Mesenchymal stem cell (in vitro differentiated cells and primary cell): ENCODE results near the gene LRRC28.

Source experiments
- DNase-seq: peaks from one replicate; pipeline ENCODE4 v3.0.0-alpha.2; 2013
- H2AFZ ChIP-seq: one replicate; pipeline ENCODE4 v1.6.1; 2013; ENCODE audit warnings: low read depth, mild to moderate bottlenecking, control low read depth, inconsistent platforms, low read length, moderate library complexity
- H2AK5ac ChIP-seq: 2 replicates; pipeline ENCODE4 v1.6.1; 2013; ENCODE audit warnings: low read length, moderate library complexity, mild to moderate bottlenecking, inconsistent platforms; ENCODE audit not compliant: severe bottlenecking
- H2BK120ac ChIP-seq: one replicate; pipeline ENCODE4 v1.6.1; 2013; ENCODE audit warnings: low read depth, mild to moderate bottlenecking, inconsistent platforms, low read length, moderate library complexity
- H2BK12ac ChIP-seq, 2 experiments: one replicate each; pipeline ENCODE4 v1.6.1; 2013; ENCODE audit warnings: inconsistent platforms in 2 of 2, low read length in 2 of 2, mild to moderate bottlenecking in 2 of 2, moderate library complexity in 2 of 2, control low read depth in 1 of 2
- H2BK15ac ChIP-seq: one replicate; pipeline ENCODE4 v1.6.1; 2013; ENCODE audit warnings: mild to moderate bottlenecking, low read depth, inconsistent platforms; ENCODE audit not compliant: poor library complexity, severe bottlenecking
- H2BK5ac ChIP-seq: 2 replicates; pipeline ENCODE4 v1.6.1; 2013; ENCODE audit warnings: low read depth, mild to moderate bottlenecking, low read length, control low read depth, inconsistent platforms; ENCODE audit not compliant: poor library complexity, severe bottlenecking
- H3K14ac ChIP-seq, 2 experiments: one replicate each; pipeline ENCODE4 v1.6.1; 2013; ENCODE audit warnings: inconsistent platforms in 2 of 2, low read length in 2 of 2, control low read depth in 1 of 2, mild to moderate bottlenecking in 1 of 2, moderate library complexity in 1 of 2
- H3K18ac ChIP-seq, 2 experiments: one replicate each; pipeline ENCODE4 v1.6.1; 2013; ENCODE audit warnings: inconsistent platforms in 2 of 2, low read length in 2 of 2, control low read depth in 1 of 2, low read depth in 1 of 2, mild to moderate bottlenecking in 1 of 2
- H3K23ac ChIP-seq, 2 experiments: one replicate each; pipeline ENCODE4 v1.6.1; 2013; ENCODE audit warnings: inconsistent platforms in 2 of 2, low read length in 2 of 2, mild to moderate bottlenecking in 2 of 2, moderate library complexity in 2 of 2, control low read depth in 1 of 2
- H3K27ac ChIP-seq: 2 replicates; pipeline ENCODE4 v1.5.1; 2013; ENCODE audit warnings: mild to moderate bottlenecking, moderate library complexity, low read length, control low read depth, inconsistent platforms; ENCODE audit not compliant: poor library complexity, severe bottlenecking
- H3K27me3 ChIP-seq, 2 experiments: 2 replicates each; pipeline versions ENCODE4 v1.6.1 to v1.7.0; 2013; ENCODE audit warnings: low read length in 2 of 2, mild to moderate bottlenecking in 2 of 2, moderate library complexity in 2 of 2, control low read depth in 1 of 2, inconsistent platforms in 1 of 2; ENCODE audit not compliant: control insufficient read depth in 1 of 2, insufficient read depth in 1 of 2
- H3K36me3 ChIP-seq, 2 experiments: 2 replicates each; pipeline versions ENCODE4 v1.6.1 to v1.7.0; 2013; ENCODE audit warnings: low read length in 2 of 2, control low read depth in 1 of 2, inconsistent platforms in 1 of 2, low read depth in 1 of 2, mild to moderate bottlenecking in 1 of 2; ENCODE audit not compliant: insufficient read depth in 2 of 2, control insufficient read depth in 1 of 2
- H3K4ac ChIP-seq, 2 experiments: one replicate each; pipeline ENCODE4 v1.6.1; 2013; ENCODE audit warnings: inconsistent platforms in 2 of 2, low read length in 2 of 2, mild to moderate bottlenecking in 2 of 2, moderate library complexity in 2 of 2, control low read depth in 1 of 2, low read depth in 1 of 2
- H3K4me1 ChIP-seq: 2 replicates; pipeline ENCODE4 v1.6.1; 2013; ENCODE audit warnings: low read depth, low read length, control low read depth; ENCODE audit not compliant: control insufficient read depth, insufficient read depth
- H3K4me2 ChIP-seq: 2 replicates; pipeline ENCODE4 v1.6.1; 2013; ENCODE audit warnings: low read length, mild to moderate bottlenecking, inconsistent platforms; ENCODE audit not compliant: poor library complexity, severe bottlenecking
- H3K4me3 ChIP-seq, 2 experiments: 2 replicates each; pipeline versions ENCODE4 v1.5.1 to v1.7.0; 2013; ENCODE audit warnings: low read length in 2 of 2, mild to moderate bottlenecking in 2 of 2, control low read depth in 1 of 2, low read depth in 1 of 2; ENCODE audit not compliant: insufficient read depth in 1 of 2
- H3K79me1 ChIP-seq: replicated peaks from 2 replicates; pipeline ENCODE4 v1.6.1; 2013; ENCODE audit warnings: mild to moderate bottlenecking, control low read depth, low read length, inconsistent platforms; ENCODE audit not compliant: poor library complexity, severe bottlenecking
- H3K9ac ChIP-seq: 2 replicates; pipeline ENCODE4 v1.7.0; 2013; ENCODE audit warnings: mild to moderate bottlenecking, low read length, moderate library complexity
- H3K9me3 ChIP-seq: 2 replicates; pipeline ENCODE4 v1.7.0; 2013; ENCODE audit warnings: mild to moderate bottlenecking, low read length; ENCODE audit not compliant: control insufficient read depth
- H4K8ac ChIP-seq: one replicate; pipeline ENCODE4 v1.6.1; 2013; ENCODE audit warnings: inconsistent platforms, mild to moderate bottlenecking, low read length, moderate library complexity
- H4K91ac ChIP-seq: one replicate; pipeline ENCODE4 v1.6.1; 2013; ENCODE audit warnings: mild to moderate bottlenecking, low read length, inconsistent platforms
- WGBS: methylation state at CpG from one replicate; pipeline ENCODE4 v1.1.7; 2013; ENCODE audit warnings: mixed read lengths; 5-methylcytosine and 5-hydroxymethylcytosine counted together

LRRC28 gene

GRCh38 chr15:99425657-99426301, 174.5 kb downstream of the LRRC28 start:
- 70% methylated on average over 19 of the region's 19 CpGs for whole genome bisulfite sequencing
- no peak overlapping the region for H3K23ac ChIP-seq

GRCh38 chr15:99426431-99427105, 175.3 kb downstream of the LRRC28 start:
- Histone ChIP-seq H4K8ac (peak overlapping the region; percentile 98), H3K9me3 (no peaks in the 10 kb centered on the region), H3K4me2 (no peak overlapping the region), H4K91ac (peak overlapping the region; percentile 88), H2AK5ac (no peak overlapping the region), H3K36me3 (no peaks in the 10 kb centered on the region), H2BK120ac (peak overlapping the region; percentile 30), H3K4me3 (no peak overlapping the region), H2AFZ (no peak overlapping the region), H2BK12ac (peak overlapping the region; percentile 32 to 83), H3K9ac (no peak overlapping the region), H3K27me3 (no peaks in the 10 kb centered on the region), H2BK15ac (peak overlapping the region; percentile 60), H3K4ac (peak overlapping the region; percentile 54 to 90), H3K79me1 (no peaks in the 10 kb centered on the region), H3K23ac (no peak overlapping the region), H3K4me1 (peaks cover 18% of the 10 kb centered on the region), H3K14ac (peak overlapping the region in 1 of 2 experiments; percentile 61), H3K18ac (peak overlapping the region; percentile 89 to 99), H2BK5ac (no peak overlapping the region), H3K27ac (no peak overlapping the region)
- DNase-seq, result no peak
- 96% methylated on average over 26 of the region's 26 CpGs for WGBS

More at GRCh38 chr15:99425657-99426301, 174.5 kb downstream of the LRRC28 start:
- Histone ChIP-seq H3K4me1 (peaks cover 20% of the 10 kb centered on the region), H3K36me3 (no peaks in the 10 kb centered on the region), H3K18ac (peak overlapping the region; percentile 89 to 99), H2AK5ac (no peak overlapping the region), H2BK5ac (no peak overlapping the region), H3K14ac (peak overlapping the region in 1 of 2 experiments; percentile 93), H4K91ac (peak overlapping the region; percentile 88), H3K79me1 (no peaks in the 10 kb centered on the region), H3K27me3 (no peaks in the 10 kb centered on the region), H3K9ac (peak overlapping the region; percentile 41), H3K9me3 (no peaks in the 10 kb centered on the region), H2BK120ac (peak overlapping the region; percentile 98), H2AFZ (peak overlapping the region; percentile 46), H3K4me3 (no peak overlapping the region), H3K27ac (no peak overlapping the region), H2BK12ac (peak overlapping the region; percentile 32 to 80), H2BK15ac (peak overlapping the region; percentile 9), H3K4ac (peak overlapping the region; percentile 54 to 90), H3K4me2 (no peak overlapping the region), H4K8ac (peak overlapping the region; percentile 98)
- DNase-seq, result no peak

- no peak overlapping the region for H3K23ac ChIP-seq
Measured at GRCh38 chr15:99427210-99427609, 175.9 kb downstream of the LRRC28 start.

GRCh38 chr15:99427668-99428361, 176.5 kb downstream of the LRRC28 start:
- H2AK5ac ChIP-seq, result no peak overlapping the region
- no peak overlapping the region for H3K9ac ChIP-seq
- H4K91ac ChIP-seq, result peak overlapping the region; percentile 87
- H2AFZ ChIP-seq, result no peak overlapping the region
- no peak overlapping the region for H3K14ac ChIP-seq
- WGBS, result 95% methylated on average over 22 of the region's 22 CpGs
- H4K8ac ChIP-seq, result no peak overlapping the region
- no peak for DNase-seq
- H3K27me3 ChIP-seq, result no peaks in the 10 kb centered on the region
- peaks cover 18% of the 10 kb centered on the region for H3K4me1 ChIP-seq
- H2BK12ac ChIP-seq, result peak overlapping the region in 1 of 2 experiments; percentile 97
- no peaks in the 10 kb centered on the region for H3K9me3 ChIP-seq
- H3K27ac ChIP-seq, result no peak overlapping the region
- H2BK15ac ChIP-seq, result no peak overlapping the region
- peak overlapping the region in 1 of 2 experiments; percentile 37 for H3K23ac ChIP-seq
- no peaks in the 10 kb centered on the region for H3K36me3 ChIP-seq
- H3K4ac ChIP-seq, result no peak overlapping the region
- no peak overlapping the region for H3K18ac ChIP-seq
- no peak overlapping the region for H2BK5ac ChIP-seq
- H3K4me2 ChIP-seq, result no peak overlapping the region
- no peak overlapping the region for H2BK120ac ChIP-seq
- no peaks in the 10 kb centered on the region for H3K79me1 ChIP-seq
- no peak overlapping the region for H3K4me3 ChIP-seq

More at GRCh38 chr15:99427210-99427609, 175.9 kb downstream of the LRRC28 start:
- Histone ChIP-seq H2BK5ac (no peak overlapping the region), H3K27ac (no peak overlapping the region), H3K36me3 (no peaks in the 10 kb centered on the region), H2BK12ac (peak overlapping the region; percentile 32 to 57), H3K4me2 (no peak overlapping the region), H2AFZ (no peak overlapping the region), H3K4me3 (no peak overlapping the region), H3K9me3 (no peaks in the 10 kb centered on the region), H3K27me3 (no peaks in the 10 kb centered on the region), H2AK5ac (no peak overlapping the region), H4K91ac (peak overlapping the region; percentile 76), H4K8ac (peak overlapping the region; percentile 30), H3K9ac (no peak overlapping the region), H3K4me1 (peaks cover 18% of the 10 kb centered on the region), H2BK15ac (peak overlapping the region; percentile 85), H3K14ac (no peak overlapping the region), H3K18ac (no peak overlapping the region), H3K79me1 (no peaks in the 10 kb centered on the region), H2BK120ac (no peak overlapping the region), H3K4ac (peak overlapping the region in 1 of 2 experiments; percentile 90)
- WGBS, result 96% methylated on average over 8 of the region's 8 CpGs
- DNase-seq, result no peak
